Stimulated activated CD4-positive, alpha-beta T cell treated with anti-CD3 and anti-CD28 coated beads, Interleukin-4, amount 100 ng/mL, for 1 hour (primary cell): ENCODE measurements around the gene GHRH.

Experiments
- DNase-seq: peaks from one replicate; pipeline ENCODE4 v3.0.0-alpha.2; 2020

GHRH gene

GRCh38 chr20:37201827-37202162, 59.8 kb downstream of the GHRH start:
- no peak for DNase-seq
